Mucosa of descending colon (tissue), 3 donors: Measurements from ENCODE around the gene GPC6. TPM values are rescaled to one million over a fixed set of nuclear protein-coding genes. Genes with fewer than 3 reads are reported as not detected.

Source experiments
- ATAC-seq: fragments of 200-7000 bp; cut with Tn5 transposase; one replicate; pipeline ENCODE4 v1.9.1; 2020; ENCODE audit warnings: mild to moderate bottlenecking, moderate library complexity
- DNase-seq, 3 donors: peaks; one replicate each; pipeline ENCODE4 v3.0.0-alpha.2; 2020
- H3K36me3 ChIP-seq: fragments of 200-600 bp; one replicate; pipeline ENCODE4 v1.8.0; 2021; ENCODE audit warnings: low read depth, mild to moderate bottlenecking
- H3K4me1 ChIP-seq: fragments of 200-600 bp; one replicate; pipeline ENCODE4 v1.8.0; 2021; ENCODE audit warnings: low read depth, mild to moderate bottlenecking
- H3K4me3 ChIP-seq: fragments of 200-600 bp; one replicate; pipeline ENCODE4 v1.8.0; 2021; ENCODE audit warnings: mild to moderate bottlenecking
- H3K9me3 ChIP-seq: fragments of 200-600 bp; one replicate; pipeline ENCODE4 v1.8.0; 2021; ENCODE audit warnings: mild to moderate bottlenecking
- intact Hi-C, 2 donors: fragments of 100-400 bp; cut with DNase I in 1 of 2; cut with micrococcal nuclease in 1 of 2; formaldehyde crosslinking; loops; one replicate each; pipeline versions ENCODE4 v1.11.0 to v1.11.1; 2022; cut with DNase I, micrococcal nuclease
- total RNA-seq, 3 donors: library from RNA; stranded (reverse); fragmentation: NEBNext Ultra II Directional in 2 of 3; extraction: Animal tissue kit (Norgen Biotek cat#: 25700) in 2 of 3; gene quantifications; one replicate each; pipeline versions ENCODE4 v1.2.1 to v1.2.4, GENCODE V29; 2021 to 2023
- TF ChIP-seq, protein P1 (sequence below): fragments of 200-600 bp; IDR thresholded peaks from one replicate; pipeline ENCODE4 v1.8.0; 2022; ENCODE audit warnings: antibody characterized with exemption, mild to moderate bottlenecking
- donor health status: DM: no; HTN: no; CAD: no; lungs with moderate emphysema.
- donor health status: DM: no; HTN: no; CAD: no.
- donor health status: DM: no; HTN: yes; CAD: no.

Gene GPC6
- total RNA-seq, 3 donors from 2014 or later: 2.7 to 11.3 (median 7.5) TPM

DNA sequence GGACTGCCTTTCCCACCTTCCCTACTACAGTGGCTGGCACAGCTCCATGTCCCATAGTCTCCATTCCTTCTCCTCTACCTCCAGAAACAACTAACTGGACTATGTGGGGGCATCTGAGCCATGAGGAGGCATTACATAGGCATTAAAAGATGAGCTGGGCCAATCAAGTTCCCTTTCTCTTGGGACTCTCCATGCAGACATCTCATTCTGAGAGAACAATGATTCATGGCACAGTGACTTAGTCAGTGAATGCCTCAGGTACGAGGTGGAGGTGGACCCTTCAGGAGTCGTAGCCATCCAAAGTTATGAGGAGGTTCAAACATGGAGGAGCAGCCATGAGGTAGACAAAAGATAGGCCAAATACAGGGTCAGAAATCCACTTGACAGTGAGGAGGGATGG, 70.0 kb downstream of the GPC6 start:
- DNase-seq (no peak), ATAC-seq (no peak)
- no peaks in the 10 kb centered on the region for H3K36me3 ChIP-seq
- TF ChIP-seq, protein P1, sequence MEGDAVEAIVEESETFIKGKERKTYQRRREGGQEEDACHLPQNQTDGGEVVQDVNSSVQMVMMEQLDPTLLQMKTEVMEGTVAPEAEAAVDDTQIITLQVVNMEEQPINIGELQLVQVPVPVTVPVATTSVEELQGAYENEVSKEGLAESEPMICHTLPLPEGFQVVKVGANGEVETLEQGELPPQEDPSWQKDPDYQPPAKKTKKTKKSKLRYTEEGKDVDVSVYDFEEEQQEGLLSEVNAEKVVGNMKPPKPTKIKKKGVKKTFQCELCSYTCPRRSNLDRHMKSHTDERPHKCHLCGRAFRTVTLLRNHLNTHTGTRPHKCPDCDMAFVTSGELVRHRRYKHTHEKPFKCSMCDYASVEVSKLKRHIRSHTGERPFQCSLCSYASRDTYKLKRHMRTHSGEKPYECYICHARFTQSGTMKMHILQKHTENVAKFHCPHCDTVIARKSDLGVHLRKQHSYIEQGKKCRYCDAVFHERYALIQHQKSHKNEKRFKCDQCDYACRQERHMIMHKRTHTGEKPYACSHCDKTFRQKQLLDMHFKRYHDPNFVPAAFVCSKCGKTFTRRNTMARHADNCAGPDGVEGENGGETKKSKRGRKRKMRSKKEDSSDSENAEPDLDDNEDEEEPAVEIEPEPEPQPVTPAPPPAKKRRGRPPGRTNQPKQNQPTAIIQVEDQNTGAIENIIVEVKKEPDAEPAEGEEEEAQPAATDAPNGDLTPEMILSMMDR: no peak
- no peaks in the 10 kb centered on the region for H3K4me1 ChIP-seq
- H3K4me3 ChIP-seq: no peak overlapping the region
- intact Hi-C loops: no loop called here
- no peaks in the 10 kb centered on the region for H3K9me3 ChIP-seq

- H3K9me3 ChIP-seq: no peaks in the 10 kb centered on the region
- ATAC-seq (no peak), DNase-seq (no peak)
- no peak overlapping the region for H3K4me3 ChIP-seq
- TF ChIP-seq, protein P1: no peak
- intact Hi-C loops: no loop called here
- no peaks in the 10 kb centered on the region for H3K36me3 ChIP-seq
- no peaks in the 10 kb centered on the region for H3K4me1 ChIP-seq
These were observed 72.1 kb downstream of the GPC6 start for GRCh38 chr13:93298713-93299112.

DNA sequence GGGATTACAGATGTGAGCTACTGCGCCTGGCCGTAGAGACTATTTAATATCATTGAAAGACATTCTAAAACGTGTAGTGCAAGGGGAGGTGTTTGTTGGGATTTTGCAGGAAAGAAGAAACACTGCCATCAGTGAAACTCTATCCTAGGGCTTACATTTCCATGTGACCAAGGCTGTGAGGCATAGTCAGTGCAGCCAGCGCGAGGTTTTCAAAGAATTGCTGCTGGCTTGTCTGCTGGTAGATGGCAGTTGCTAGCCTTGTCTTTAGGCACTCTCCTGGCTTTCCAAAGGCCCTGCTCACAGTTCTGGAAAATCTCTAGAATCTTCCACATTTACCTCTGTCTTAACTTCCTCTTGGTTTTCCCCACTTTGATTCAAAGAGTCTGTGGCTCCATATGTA, 77.5 kb downstream of the GPC6 start:
- H3K9me3 ChIP-seq: no peaks in the 10 kb centered on the region
- no peak overlapping the region for H3K4me3 ChIP-seq
- TF ChIP-seq, protein P1: no peak
- H3K36me3 ChIP-seq: no peaks in the 10 kb centered on the region
- DNase-seq (no peak), ATAC-seq (no peak)
- intact Hi-C loops: no loop called here
- H3K4me1 ChIP-seq: no peaks in the 10 kb centered on the region

DNA sequence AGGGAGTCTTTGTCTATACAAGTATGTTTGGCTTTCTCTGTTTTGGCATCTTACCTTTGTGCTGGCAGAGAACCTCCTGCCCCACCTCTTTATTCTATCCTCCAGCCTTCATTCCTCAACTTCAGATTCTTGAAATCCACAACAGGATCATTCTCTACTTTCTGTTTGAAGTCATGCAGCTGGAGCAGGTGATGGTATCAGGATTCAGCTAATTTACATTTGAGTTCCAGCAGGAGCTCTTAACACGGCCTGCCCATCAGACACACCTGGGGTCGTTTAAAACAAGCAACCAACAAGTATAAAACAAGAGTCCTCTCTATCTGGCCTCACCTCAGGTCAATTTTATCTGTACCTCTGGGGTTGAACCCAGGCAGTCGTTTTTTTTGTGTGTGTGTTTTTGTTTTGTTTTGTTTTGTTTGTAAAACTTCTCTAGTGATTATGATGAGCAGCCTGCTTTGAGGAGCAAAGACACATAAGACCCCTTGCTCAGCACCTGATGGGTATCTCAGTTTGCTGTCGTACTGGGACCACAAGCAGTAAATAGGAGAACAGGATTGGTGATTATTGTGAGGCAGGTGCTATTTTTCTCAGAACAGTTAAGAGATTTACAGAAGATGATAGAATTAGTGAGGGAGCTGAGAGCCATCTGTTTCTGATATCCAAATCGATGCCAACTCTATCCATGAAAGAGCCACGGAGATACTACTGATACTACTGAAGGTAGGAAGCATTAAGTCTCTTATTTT, 78.4 kb downstream of the GPC6 start:
- ATAC-seq (no peak), DNase-seq (no peak)
- no peak overlapping the region for H3K4me3 ChIP-seq
- TF ChIP-seq, protein P1: no peak
- H3K9me3 ChIP-seq: no peaks in the 10 kb centered on the region
- no peaks in the 10 kb centered on the region for H3K36me3 ChIP-seq
- H3K4me1 ChIP-seq: no peaks in the 10 kb centered on the region
- intact Hi-C loops: no loop called here

GRCh38 chr13:93305886-93306285, 79.3 kb downstream of the GPC6 start:
- TF ChIP-seq, protein P1: no peak
- no peaks in the 10 kb centered on the region for H3K9me3 ChIP-seq
- H3K4me1 ChIP-seq: no peaks in the 10 kb centered on the region
- no peaks in the 10 kb centered on the region for H3K36me3 ChIP-seq
- no peak for ATAC-seq
- DNase-seq: no peak
- H3K4me3 ChIP-seq: no peak overlapping the region
- intact Hi-C loops: no loop called here
